GM23338 (cell line): ENCODE measurements around the gene TXN.

Experiments used
- EZH2 ChIP-seq: fragments of 200-600 bp; sonication (generic); IDR thresholded peaks from one replicate; pipeline ENCODE4 v1.8.0; 2017; ENCODE audit warnings: antibody characterized with exemption, mild to moderate bottlenecking, low read depth; ENCODE audit not compliant: unreplicated experiment
- EZH2phosphoT487 ChIP-seq: fragments of 200-600 bp; sonication (generic); IDR thresholded peaks from one replicate; pipeline ENCODE4 v1.8.1; 2018; ENCODE audit warnings: antibody characterized with exemption; ENCODE audit not compliant: unreplicated experiment
- POLR2AphosphoS5 ChIP-seq: IDR thresholded peaks from 2 replicates; pipeline ENCODE4 v1.6.1; 2016; ENCODE audit warnings: antibody characterized with exemption, low read depth

GRCh38 chr9:110258690-110259091, 2.4 kb upstream of the TXN start:
- no peak for TF ChIP-seq EZH2
- TF ChIP-seq POLR2AphosphoS5 = no peak
- TF ChIP-seq EZH2phosphoT487 = no peak
